Mammary epithelial cell (primary cell): ENCODE results near the gene STXBP6.

Experiments used
- EZH2 ChIP-seq: IDR thresholded peaks from 2 replicates; pipeline ENCODE4 v1.6.1; 2012; ENCODE audit warnings: low read length, inconsistent platforms, borderline replicate concordance
- TF ChIP-seq, protein P1 (sequence below), 2 donors: IDR thresholded peaks in 1 of 2; conservative IDR thresholded peaks in 1 of 2; 2 replicates each; pipeline ENCODE4 v1.5.1; 2011 to 2012; ENCODE audit warnings: inconsistent platforms in 2 of 2, low read length in 2 of 2, mild to moderate bottlenecking in 2 of 2, control low read depth in 1 of 2, low read depth in 1 of 2; ENCODE audit not compliant: insufficient read depth in 1 of 2; ENCODE audit errors: extremely low read depth in 1 of 2

DNA sequence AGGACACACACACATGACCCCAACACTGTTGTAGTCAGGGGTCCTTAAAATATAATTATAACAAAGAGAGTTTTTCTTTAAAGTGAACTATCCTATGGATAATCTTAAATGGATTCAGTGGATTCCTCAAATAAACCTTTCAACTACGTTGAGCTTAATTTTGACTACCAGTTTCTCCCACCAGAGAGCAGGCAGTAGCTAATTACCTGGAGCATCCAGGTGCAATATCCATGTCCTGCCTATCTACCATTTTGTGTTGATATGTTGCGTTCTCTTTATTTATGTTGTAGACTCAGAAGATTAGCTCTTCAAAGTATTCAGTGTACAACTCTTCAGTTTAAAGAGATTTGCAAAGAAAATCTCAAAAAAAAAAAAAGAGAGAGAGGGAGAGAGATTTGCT is 288.8 kb downstream of the STXBP6 start:
- TF ChIP-seq, protein P1, sequence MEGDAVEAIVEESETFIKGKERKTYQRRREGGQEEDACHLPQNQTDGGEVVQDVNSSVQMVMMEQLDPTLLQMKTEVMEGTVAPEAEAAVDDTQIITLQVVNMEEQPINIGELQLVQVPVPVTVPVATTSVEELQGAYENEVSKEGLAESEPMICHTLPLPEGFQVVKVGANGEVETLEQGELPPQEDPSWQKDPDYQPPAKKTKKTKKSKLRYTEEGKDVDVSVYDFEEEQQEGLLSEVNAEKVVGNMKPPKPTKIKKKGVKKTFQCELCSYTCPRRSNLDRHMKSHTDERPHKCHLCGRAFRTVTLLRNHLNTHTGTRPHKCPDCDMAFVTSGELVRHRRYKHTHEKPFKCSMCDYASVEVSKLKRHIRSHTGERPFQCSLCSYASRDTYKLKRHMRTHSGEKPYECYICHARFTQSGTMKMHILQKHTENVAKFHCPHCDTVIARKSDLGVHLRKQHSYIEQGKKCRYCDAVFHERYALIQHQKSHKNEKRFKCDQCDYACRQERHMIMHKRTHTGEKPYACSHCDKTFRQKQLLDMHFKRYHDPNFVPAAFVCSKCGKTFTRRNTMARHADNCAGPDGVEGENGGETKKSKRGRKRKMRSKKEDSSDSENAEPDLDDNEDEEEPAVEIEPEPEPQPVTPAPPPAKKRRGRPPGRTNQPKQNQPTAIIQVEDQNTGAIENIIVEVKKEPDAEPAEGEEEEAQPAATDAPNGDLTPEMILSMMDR (conservative IDR thresholded peaks at IDR 0.05 in 1 of 2, IDR thresholded peaks at IDR 0.05 in 1 of 2; ENCODE audit: extremely low read depth in 1 of 2, insufficient read depth in 1 of 2, low read depth in 1 of 2, low read length in 2 of 2) = no peak
- no peak for TF ChIP-seq EZH2
